ENCODE data around the gene ZDHHC3. TPM values are rescaled to one million over a fixed set of nuclear protein-coding genes. Genes with fewer than 3 reads are reported as not detected.

The ZDHHC3 gene
- total and polyA plus RNA-seq, 5 experiments from 2014 or later: 28.0 to 48.4 (median 35.7) TPM

- Mint-ChIP-seq H3K27ac (peak overlapping the region in 6 of 10 donors; percentile 41 to 98 (median 84)), H3K36me3 (peaks cover 0 to 3% (median 0%) of the 10 kb centered on the region in 3 donors), H3K9me3 (no peaks in the 10 kb centered on the region), H3K4me1 (peaks cover 22 to 81% (median 70%) of the 10 kb centered on the region in 4 donors), H3K4me3 (peak overlapping the region; percentile 89 to 95 (median 94)), H3K27me3 (no peaks in the 10 kb centered on the region)
- DNase-seq (no peak), ATAC-seq (no peak)
- POLR2A ChIA-PET: interaction anchor here (0.7 kb wide), 1 partner anchor 13 kb away, joined by 5 read pairs; no protein-coding TSS in a partner anchor
Measured at GRCh38 chr3:44974416-44974815, 1.6 kb downstream of the ZDHHC3 start.

GRCh38 chr3:44970926-44971490 lies 5.0 kb downstream of the ZDHHC3 start:
- no peak overlapping the region for H3K4me3 Mint-ChIP-seq
- peak overlapping the region in 5 of 10 donors; percentile 2 to 82 (median 21) for H3K27ac Mint-ChIP-seq
- no peaks in the 10 kb centered on the region for H3K36me3 Mint-ChIP-seq
- ATAC-seq (no peak), DNase-seq (no peak)
- POLR2A ChIA-PET: no interaction called here
- no peaks in the 10 kb centered on the region for H3K27me3 Mint-ChIP-seq
- H3K4me1 Mint-ChIP-seq: peaks cover 29 to 79% (median 75%) of the 10 kb centered on the region in 4 donors
- H3K9me3 Mint-ChIP-seq: no peaks in the 10 kb centered on the region

- Mint-ChIP-seq H3K27me3 (no peaks in the 10 kb centered on the region), H3K36me3 (no peaks in the 10 kb centered on the region), H3K4me1 (peaks cover 29 to 83% (median 77%) of the 10 kb centered on the region in 4 donors), H3K4me3 (peak overlapping the region in 3 of 10 donors; percentile 36 to 51 (median 51)), H3K27ac (peak overlapping the region in 7 of 10 donors; percentile 65 to 89 (median 82)), H3K9me3 (no peaks in the 10 kb centered on the region)
- ATAC-seq: peak in 1 of 2 donors; percentile 22
- POLR2A ChIA-PET: no interaction called here
- DNase-seq: no peak
Measured at GRCh38 chr3:44969828-44970179, 6.2 kb downstream of the ZDHHC3 start.

- no peaks in the 10 kb centered on the region for H3K27me3 Mint-ChIP-seq
- peak overlapping the region; percentile 13 to 70 (median 51) for H3K4me3 Mint-ChIP-seq
- peak overlapping the region in 9 of 10 donors; percentile 65 to 89 (median 82) for H3K27ac Mint-ChIP-seq
- peaks cover 27 to 83% (median 77%) of the 10 kb centered on the region in 4 donors for H3K4me1 Mint-ChIP-seq
- POLR2A ChIA-PET: no interaction called here
- ATAC-seq (peak; percentile 44 to 53), DNase-seq (peak in 1 of 10 donors; percentile 19)
- no peaks in the 10 kb centered on the region for H3K9me3 Mint-ChIP-seq
- H3K36me3 Mint-ChIP-seq: peaks cover 0 to under 1% (median 0%) of the 10 kb centered on the region in 3 donors
Measured at GRCh38 chr3:44969154-44969827, 6.7 kb downstream of the ZDHHC3 start.

- no peak for ATAC-seq
- Mint-ChIP-seq H3K27me3 (no peaks in the 10 kb centered on the region), H3K27ac (peak overlapping the region in 9 of 10 donors; percentile 16 to 83 (median 74)), H3K4me3 (peak overlapping the region in 4 of 10 donors; percentile 51 to 70 (median 60)), H3K9me3 (no peaks in the 10 kb centered on the region), H3K36me3 (peaks cover 0 to 2% (median 0%) of the 10 kb centered on the region in 3 donors), H3K4me1 (peaks cover 33 to 88% (median 79%) of the 10 kb centered on the region in 4 donors)
- no peak for DNase-seq
- POLR2A ChIA-PET: no interaction called here
Measured at GRCh38 chr3:44968447-44968858, 7.5 kb downstream of the ZDHHC3 start.

- Mint-ChIP-seq H3K9me3 (no peaks in the 10 kb centered on the region), H3K4me1 (peaks cover 34 to 97% (median 88%) of the 10 kb centered on the region in 4 donors), H3K27ac (peak overlapping the region in 5 of 10 donors; percentile 13 to 57 (median 49)), H3K4me3 (peak overlapping the region in 3 of 10 donors; percentile 1 to 24 (median 21)), H3K27me3 (no peaks in the 10 kb centered on the region), H3K36me3 (peaks cover 0 to 2% (median 0%) of the 10 kb centered on the region in 3 donors)
- POLR2A ChIA-PET: interaction anchor here (1.1 kb wide), 1 partner anchor 9 kb away, joined by 6 read pairs; the partner anchor contains the start of genes EXOSC7 and ZDHHC3
- ATAC-seq (no peak), DNase-seq (no peak)
Measured at GRCh38 chr3:44966795-44967278, 9.1 kb downstream of the ZDHHC3 start.

DNA sequence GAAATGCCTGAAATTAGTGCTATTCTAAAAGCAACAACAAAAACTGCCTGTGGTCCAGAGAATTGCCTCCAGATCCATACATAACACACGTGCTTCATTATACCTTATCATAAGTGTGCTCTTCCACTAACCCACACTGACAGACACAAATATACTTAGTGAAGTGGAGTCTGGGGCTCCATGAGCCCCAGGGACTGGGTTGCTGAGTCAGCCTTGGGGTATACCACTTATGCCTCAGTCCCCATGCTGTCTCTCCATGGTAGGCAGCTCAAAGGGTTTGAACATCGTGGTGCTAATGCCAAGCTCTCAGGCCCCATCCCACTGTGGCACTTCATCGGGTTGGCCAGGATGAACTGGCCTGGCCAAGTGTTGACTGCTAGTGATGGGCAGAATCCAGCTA lies 10.8 kb downstream of the ZDHHC3 start:
- no peak for DNase-seq
- POLR2A ChIA-PET: no interaction called here
- no peaks in the 10 kb centered on the region for H3K9me3 Mint-ChIP-seq
- H3K36me3 Mint-ChIP-seq: peaks cover 0 to 2% (median 0%) of the 10 kb centered on the region in 3 donors
- no peaks in the 10 kb centered on the region for H3K27me3 Mint-ChIP-seq
- peaks cover 36 to 80% (median 75%) of the 10 kb centered on the region in 4 donors for H3K4me1 Mint-ChIP-seq
- H3K27ac Mint-ChIP-seq: no peak overlapping the region
- H3K4me3 Mint-ChIP-seq: no peak overlapping the region
- ATAC-seq: no peak

- H3K27me3 Mint-ChIP-seq: no peaks in the 10 kb centered on the region
- H3K36me3 Mint-ChIP-seq: peaks cover 0 to 5% (median 3%) of the 10 kb centered on the region in 3 donors
- H3K27ac Mint-ChIP-seq: peak overlapping the region in 3 of 10 donors; percentile 11 to 45 (median 13)
- H3K4me1 Mint-ChIP-seq: peaks cover 30 to 66% (median 61%) of the 10 kb centered on the region in 4 donors
- POLR2A ChIA-PET: no interaction called here
- DNase-seq (no peak), ATAC-seq (no peak)
- H3K4me3 Mint-ChIP-seq: no peak overlapping the region
- H3K9me3 Mint-ChIP-seq: no peaks in the 10 kb centered on the region
Measured at GRCh38 chr3:44963571-44964325, 12.2 kb downstream of the ZDHHC3 start.

GRCh38 chr3:44962621-44963393 lies 13.2 kb downstream of the ZDHHC3 start:
- POLR2A ChIA-PET: no interaction called here
- no peaks in the 10 kb centered on the region for H3K27me3 Mint-ChIP-seq
- no peaks in the 10 kb centered on the region for H3K9me3 Mint-ChIP-seq
- DNase-seq: no peak
- H3K4me1 Mint-ChIP-seq: peaks cover 26 to 58% (median 51%) of the 10 kb centered on the region in 4 donors
- ATAC-seq: no peak
- H3K4me3 Mint-ChIP-seq: no peak overlapping the region
- no peak overlapping the region for H3K27ac Mint-ChIP-seq
- peaks cover 0 to 9% (median 8%) of the 10 kb centered on the region in 3 donors for H3K36me3 Mint-ChIP-seq

- Mint-ChIP-seq H3K4me1 (peaks cover 27 to 57% (median 48%) of the 10 kb centered on the region in 4 donors), H3K27me3 (no peaks in the 10 kb centered on the region), H3K4me3 (no peak overlapping the region), H3K9me3 (no peaks in the 10 kb centered on the region), H3K36me3 (peaks cover 0 to 15% (median 12%) of the 10 kb centered on the region in 3 donors), H3K27ac (no peak overlapping the region)
- POLR2A ChIA-PET: no interaction called here
- no peak for ATAC-seq
- DNase-seq: no peak
Measured at GRCh38 chr3:44961888-44962287, 14.1 kb downstream of the ZDHHC3 start.

DNA sequence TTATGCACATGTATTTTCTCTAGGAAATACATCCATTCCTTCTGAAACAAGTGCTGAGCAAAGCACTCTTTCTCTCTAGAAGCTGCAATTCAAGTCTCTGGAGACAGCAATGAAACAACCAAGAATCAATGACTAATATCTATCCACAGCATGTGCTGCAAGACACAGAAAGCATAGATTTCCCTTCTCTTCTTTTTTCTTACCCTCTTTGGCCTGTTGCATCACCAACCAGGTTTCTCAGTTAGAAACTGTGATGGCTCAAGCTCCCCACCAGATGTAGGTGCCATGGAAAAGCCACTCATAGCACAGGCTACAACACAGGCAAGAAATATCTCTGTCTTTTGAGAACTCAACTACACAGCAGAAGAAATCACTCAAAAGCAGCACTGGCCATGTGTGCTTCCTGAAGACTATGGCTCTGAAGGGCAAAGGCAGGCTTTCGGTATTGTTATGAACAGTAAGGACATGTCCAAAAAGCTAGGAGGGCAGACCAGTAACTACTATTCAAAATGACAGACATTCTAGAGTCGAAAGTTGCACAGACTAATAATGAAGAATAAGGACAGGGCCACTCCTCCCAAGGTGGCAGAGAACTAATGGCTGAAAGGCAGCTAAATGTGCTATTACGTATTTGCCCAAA lies 15.5 kb downstream of the ZDHHC3 start:
- no peak overlapping the region for H3K27ac Mint-ChIP-seq
- POLR2A ChIA-PET: no interaction called here
- no peak for ATAC-seq

More for the DNA sequence above, 15.5 kb downstream of the ZDHHC3 start:
- H3K4me1 Mint-ChIP-seq: peaks cover 28 to 53% (median 47%) of the 10 kb centered on the region in 4 donors
- no peaks in the 10 kb centered on the region for H3K9me3 Mint-ChIP-seq
- H3K27me3 Mint-ChIP-seq: no peaks in the 10 kb centered on the region
- H3K4me3 Mint-ChIP-seq: no peak overlapping the region
- no peak for DNase-seq
- peaks cover 0 to 22% (median 13%) of the 10 kb centered on the region in 3 donors for H3K36me3 Mint-ChIP-seq
